Testis (tissue), 3 donors: ENCODE results near the gene ALDOA. TPM values are rescaled to one million over a fixed set of nuclear protein-coding genes. Genes with fewer than 3 reads are reported as not detected.
A peak's percentile ranks its signal among the peaks of the same experiment; 100 is the strongest.

Source experiments
- DNase-seq: peaks from one replicate; pipeline ENCODE4 v3.0.0-alpha.2; 2019
- H3K27ac ChIP-seq, 2 donors: fragments of 200-600 bp; sonication (generic); one replicate each; pipeline ENCODE4 v1.5.1; 2019
- H3K27me3 ChIP-seq: fragments of 200-600 bp; sonication (generic); one replicate; pipeline ENCODE4 v1.5.1; 2019
- H3K36me3 ChIP-seq: fragments of 200-600 bp; sonication (generic); one replicate; pipeline ENCODE4 v1.5.1; 2017; ENCODE audit warnings: low read depth; ENCODE audit errors: missing control alignments
- H3K4me1 ChIP-seq: fragments of 200-600 bp; sonication (generic); one replicate; pipeline ENCODE4 v1.5.1; 2019
- H3K4me3 ChIP-seq, 2 donors: fragments of 200-600 bp; sonication (generic); one replicate each; pipeline ENCODE4 v1.5.1; 2017 to 2019
- H3K9me3 ChIP-seq: fragments of 200-600 bp; sonication (generic); one replicate; pipeline ENCODE4 v1.5.1; 2017
- POLR2A ChIP-seq: fragments of 450-650 bp; IDR thresholded peaks from one replicate; pipeline ENCODE4 v1.6.1; 2017; ENCODE audit warnings: antibody characterized with exemption, mild to moderate bottlenecking, moderate library complexity
- WGBS, 2 donors: methylation state at CpG; one replicate each; pipeline ENCODE4 v1.1.5; 2018; 5-methylcytosine and 5-hydroxymethylcytosine counted together
- intact Hi-C: fragments of 100-400 bp; cut with DNase I; formaldehyde crosslinking; loops from one replicate; pipeline ENCODE4 v1.15.1; 2023; ENCODE audit warnings: low total_unique reads
- polyA plus RNA-seq: library from polyadenylated mRNA; stranded (reverse); fragments of 350-450 nt; fragmentation: Illumina TruSeq; extraction: RNeasy Lipid Tissue Mini Kit (QIAGEN cat#74804); gene quantifications from one replicate; pipeline ENCODE4 v1.2.3, GENCODE V29; 2014; ENCODE audit warnings: low read depth, low replicate concordance; ENCODE audit not compliant: insufficient read depth
- total RNA-seq, 2 donors: library from RNA; depleted of rRNA; stranded (reverse); fragments of >200 nt; gene quantifications; one replicate each; pipeline ENCODE4 v1.2.3, GENCODE V29; 2016
- TF ChIP-seq, protein P1 (sequence below), 3 experiments: fragments of 450-650 bp in 2 of 3; fragments of 200-600 bp in 1 of 3; sonication (generic) in 1 of 3; IDR thresholded peaks; one replicate each; pipeline ENCODE4 v1.5.1; 2016 to 2019; ENCODE audit warnings: antibody characterized with exemption in 3 of 3, mild to moderate bottlenecking in 2 of 3, moderate library complexity in 1 of 3

ALDOA gene
- total and polyA plus RNA-seq, 3 donors from 2014 or later: 373 to 521 (median 467) TPM

DNA sequence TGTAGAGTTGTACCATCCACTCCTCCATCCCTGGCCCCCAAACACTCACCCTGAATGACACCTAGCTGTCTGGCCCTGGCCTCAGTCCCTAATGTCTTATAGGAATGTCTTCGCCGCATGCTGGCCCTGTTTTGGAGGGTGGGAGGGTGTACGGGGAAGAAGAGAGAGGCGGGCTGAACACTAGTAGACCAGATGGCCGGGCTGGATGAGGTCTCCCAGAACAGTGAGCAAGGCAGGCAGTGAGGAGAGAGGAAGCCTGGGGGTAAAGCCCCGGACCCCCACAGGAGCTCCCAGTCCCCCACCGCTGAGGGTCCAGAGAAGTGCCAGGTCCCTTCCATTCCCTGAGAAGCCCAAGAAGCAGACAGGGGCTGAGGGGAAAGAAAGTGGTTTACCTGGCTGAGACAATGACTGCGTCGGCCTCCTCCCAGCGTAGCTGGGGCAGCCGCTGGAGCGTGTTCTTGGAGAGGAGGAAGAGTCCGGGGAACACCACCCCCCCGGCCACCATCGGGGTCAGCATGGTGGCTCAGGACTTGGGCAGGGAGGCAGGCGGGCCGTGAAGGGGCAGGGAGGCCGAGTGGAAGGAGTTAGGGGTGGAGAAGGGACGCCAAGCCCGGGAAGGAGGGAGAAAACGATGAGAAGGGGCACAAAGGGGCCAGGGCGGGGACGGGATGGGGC lies 35.4 kb upstream of the ALDOA start:
- H3K27me3 ChIP-seq: no peaks in the 10 kb centered on the region
- no peak for DNase-seq
- intact Hi-C loops: no loop called here

DNA sequence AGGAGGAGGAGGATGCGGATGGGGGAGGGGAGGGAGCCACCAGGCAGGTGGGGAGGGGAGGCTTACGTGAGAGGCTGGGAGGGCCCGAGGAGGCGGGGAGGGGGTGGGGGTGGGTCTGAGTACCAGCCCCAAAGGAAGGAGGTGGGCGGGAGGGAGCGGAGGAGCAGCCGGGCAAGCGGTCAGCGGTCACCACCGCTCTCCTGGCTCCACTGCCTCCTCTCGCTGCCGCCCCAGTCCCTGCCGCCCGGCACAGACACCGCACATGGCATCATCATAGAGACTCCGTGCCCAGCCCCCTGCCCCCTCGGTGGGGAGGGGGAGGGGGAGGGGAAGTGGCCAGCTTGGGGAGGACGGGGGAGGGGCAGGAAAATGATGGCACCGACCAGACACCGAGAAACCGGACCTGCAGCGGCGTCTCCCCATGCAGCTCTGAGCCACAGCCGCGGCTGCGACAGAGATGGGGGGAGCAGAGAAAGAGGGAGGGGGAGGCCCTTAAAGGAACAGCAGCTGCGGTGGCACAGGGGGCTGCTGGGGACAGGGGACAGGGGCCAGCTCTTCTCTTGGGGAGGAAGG lies 34.6 kb upstream of the ALDOA start, which contains the start of gene TLCD3B:
Gene TLCD3B (minus strand): TSS at position 431 of the 573 bp plus-strand sequence. CDS start 744 bp downstream, outside the sequence.
- TF ChIP-seq POLR2A: no peak
- TF ChIP-seq, protein P1, sequence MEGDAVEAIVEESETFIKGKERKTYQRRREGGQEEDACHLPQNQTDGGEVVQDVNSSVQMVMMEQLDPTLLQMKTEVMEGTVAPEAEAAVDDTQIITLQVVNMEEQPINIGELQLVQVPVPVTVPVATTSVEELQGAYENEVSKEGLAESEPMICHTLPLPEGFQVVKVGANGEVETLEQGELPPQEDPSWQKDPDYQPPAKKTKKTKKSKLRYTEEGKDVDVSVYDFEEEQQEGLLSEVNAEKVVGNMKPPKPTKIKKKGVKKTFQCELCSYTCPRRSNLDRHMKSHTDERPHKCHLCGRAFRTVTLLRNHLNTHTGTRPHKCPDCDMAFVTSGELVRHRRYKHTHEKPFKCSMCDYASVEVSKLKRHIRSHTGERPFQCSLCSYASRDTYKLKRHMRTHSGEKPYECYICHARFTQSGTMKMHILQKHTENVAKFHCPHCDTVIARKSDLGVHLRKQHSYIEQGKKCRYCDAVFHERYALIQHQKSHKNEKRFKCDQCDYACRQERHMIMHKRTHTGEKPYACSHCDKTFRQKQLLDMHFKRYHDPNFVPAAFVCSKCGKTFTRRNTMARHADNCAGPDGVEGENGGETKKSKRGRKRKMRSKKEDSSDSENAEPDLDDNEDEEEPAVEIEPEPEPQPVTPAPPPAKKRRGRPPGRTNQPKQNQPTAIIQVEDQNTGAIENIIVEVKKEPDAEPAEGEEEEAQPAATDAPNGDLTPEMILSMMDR (IDR thresholded peaks at IDR 0.05): no peak
- Histone ChIP-seq H3K27ac (no peak within 1 kb of the TSS), H3K4me3 (no peak within 1 kb of the TSS), H3K36me3 (no peaks in the 10 kb centered on the region), H3K27me3 (no peaks in the 10 kb centered on the region), H3K4me1 (peaks cover 9% of the 10 kb centered on the region), H3K9me3 (no peaks in the 10 kb centered on the region)
- intact Hi-C loops: no loop called here
- no peak for DNase-seq
- 15 to 23% methylated on average over 13 to 27 of the region's 27 CpGs for WGBS, 2 donors

More for the DNA sequence above, 35.4 kb upstream of the ALDOA start:
- H3K36me3 ChIP-seq: no peaks in the 10 kb centered on the region
- no peak overlapping the region for H3K4me3 ChIP-seq
- WGBS, 2 donors: 53 to 58% methylated on average over 20 to 23 of the region's 23 CpGs
- no peak overlapping the region for H3K27ac ChIP-seq
- no peaks in the 10 kb centered on the region for H3K9me3 ChIP-seq
- peaks cover 9% of the 10 kb centered on the region for H3K4me1 ChIP-seq
- TF ChIP-seq, protein P1 (IDR thresholded peaks at IDR 0.05): no peak
- no peak for TF ChIP-seq POLR2A

DNA sequence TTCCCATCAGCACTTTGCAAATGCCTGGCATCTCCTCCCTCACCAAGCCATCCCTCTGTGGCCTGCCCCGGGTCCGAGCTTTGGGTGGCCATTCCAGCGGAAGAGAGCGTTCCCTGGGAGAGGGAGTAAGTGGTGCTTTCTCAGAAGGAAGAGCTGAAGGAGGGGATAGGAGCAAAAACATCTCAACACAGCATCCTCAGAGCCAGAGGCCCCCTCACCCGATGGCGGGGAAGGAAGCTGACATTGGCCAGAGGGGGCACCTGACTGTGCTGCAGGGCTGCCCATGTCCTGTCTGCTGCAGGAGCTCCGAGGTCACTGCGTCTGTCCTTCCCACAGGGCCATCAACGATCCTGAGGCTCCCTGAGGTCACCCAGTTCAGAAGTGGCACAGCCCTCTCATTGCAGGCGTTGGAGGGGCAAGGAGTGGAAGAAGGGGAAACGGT lies 34.1 kb upstream of the ALDOA start:
- no peaks in the 10 kb centered on the region for H3K27me3 ChIP-seq
- H3K4me3 ChIP-seq: no peak overlapping the region
- DNase-seq: no peak

DNA sequence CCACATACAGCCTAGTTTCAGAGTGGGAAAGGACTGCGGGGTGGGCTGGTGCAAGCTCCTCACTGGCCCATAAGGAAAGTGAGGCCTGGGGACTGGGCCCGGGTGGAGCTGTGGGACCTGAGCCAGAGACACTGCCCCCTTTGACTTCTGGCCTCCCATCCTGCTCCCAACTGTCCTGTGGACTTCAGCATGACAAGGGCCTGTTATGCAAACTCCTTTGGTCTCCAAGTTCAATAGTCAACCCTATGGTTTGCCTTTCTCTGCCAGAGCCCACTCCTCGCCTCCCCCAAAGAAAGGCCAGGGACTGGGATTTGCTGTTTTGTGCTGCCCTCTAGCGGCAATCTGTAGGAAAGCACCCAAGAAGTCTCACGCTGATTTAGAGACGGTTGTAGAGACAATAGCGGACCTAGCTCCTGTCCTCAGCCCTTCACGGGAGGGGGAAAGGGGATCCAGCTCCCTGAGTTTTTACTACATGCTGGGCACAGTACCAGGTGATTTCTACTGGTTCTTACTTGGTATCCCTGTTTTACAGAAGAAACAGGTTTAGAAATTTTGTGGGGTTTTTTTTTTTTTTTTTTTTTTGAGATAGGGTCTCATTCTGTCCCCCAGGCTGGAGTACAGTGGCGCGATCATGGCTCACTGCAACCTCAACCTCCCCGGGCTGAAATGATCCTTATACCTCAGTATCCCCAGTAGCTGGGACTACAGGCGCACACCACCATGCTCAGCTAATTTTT lies 33.3 kb upstream of the ALDOA start:
- no peaks in the 10 kb centered on the region for H3K9me3 ChIP-seq
- 29% methylated on average over 12 of the region's 12 CpGs for WGBS, 2 donors
- TF ChIP-seq, protein P1 (IDR thresholded peaks at IDR 0.05): peak; percentile 27 to 85 (median 70)
- no peak for TF ChIP-seq POLR2A
- H3K27ac ChIP-seq: no peak overlapping the region
- no peaks in the 10 kb centered on the region for H3K36me3 ChIP-seq
- H3K4me3 ChIP-seq: no peak overlapping the region
- intact Hi-C loops: no loop called here
- H3K4me1 ChIP-seq: peaks cover 9% of the 10 kb centered on the region
- no peaks in the 10 kb centered on the region for H3K27me3 ChIP-seq
- peak; percentile 76 for DNase-seq

More for the DNA sequence above, 34.1 kb upstream of the ALDOA start:
- no peak for TF ChIP-seq POLR2A
- TF ChIP-seq, protein P1 (IDR thresholded peaks at IDR 0.05): no peak
- Histone ChIP-seq H3K9me3 (no peaks in the 10 kb centered on the region), H3K27ac (no peak overlapping the region), H3K36me3 (no peaks in the 10 kb centered on the region), H3K4me1 (peaks cover 9% of the 10 kb centered on the region)
- 35 to 37% methylated on average over 11 of the region's 11 CpGs for WGBS, 2 donors
- intact Hi-C loops: no loop called here
